Stimulated activated CD8-positive, alpha-beta memory T cell treated with anti-CD3 and anti-CD28 coated beads, Interleukin-15, amount 100 ng/mL, for 1 hour (primary cell): ENCODE data around the gene SLC45A1.
"Not testable (repeated sequence)": the region's sequence is repeated elsewhere in the genome, so short reads cannot be mapped to it uniquely, and the experiment has no call there.

Experiments used
- DNase-seq: peaks from one replicate; pipeline ENCODE4 v3.0.0-alpha.2; 2020; ENCODE audit warnings: low read depth

SLC45A1 gene

DNA sequence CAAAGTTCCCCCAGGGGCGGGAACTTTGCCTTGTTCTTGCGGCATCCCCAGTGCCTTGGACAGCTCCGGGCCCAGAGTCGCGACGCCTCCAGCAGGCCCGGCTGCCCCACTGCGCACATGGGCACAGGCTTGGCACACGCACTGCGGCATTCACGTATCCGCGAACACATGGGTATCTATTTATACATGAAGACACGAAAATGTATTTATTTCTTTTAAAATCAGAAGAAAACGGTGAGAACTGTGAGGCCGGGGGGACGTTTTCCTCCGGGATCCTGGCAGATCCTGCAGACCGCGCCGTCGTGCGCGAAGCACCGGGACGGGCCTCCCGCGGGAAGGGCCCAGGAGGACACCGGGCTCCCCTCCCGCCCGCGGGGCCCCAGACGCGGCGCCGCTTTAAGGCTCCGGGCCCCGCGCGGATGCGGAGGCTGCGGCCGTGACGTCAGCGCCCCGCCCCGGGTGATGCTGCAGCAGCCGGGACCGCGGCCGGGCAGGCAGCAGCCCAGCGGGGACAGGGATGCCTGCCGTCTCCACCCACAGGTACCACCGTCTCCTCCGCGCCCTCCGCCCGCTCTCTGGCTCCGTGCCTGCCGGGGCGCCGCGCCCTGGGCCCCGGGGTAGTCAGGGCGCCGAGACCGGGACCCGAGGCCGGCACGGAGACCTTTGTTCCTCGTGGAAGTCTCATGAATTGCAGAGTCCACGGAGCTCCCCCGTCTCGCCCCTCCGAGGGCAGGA lies at the start of gene SLC45A1:
SLC45A1 (plus strand) TSS at position 468 of the 735 bp plus-strand sequence. CDS start 6,216 bp downstream, outside the sequence.
- peak; percentile 54 for DNase-seq

DNA sequence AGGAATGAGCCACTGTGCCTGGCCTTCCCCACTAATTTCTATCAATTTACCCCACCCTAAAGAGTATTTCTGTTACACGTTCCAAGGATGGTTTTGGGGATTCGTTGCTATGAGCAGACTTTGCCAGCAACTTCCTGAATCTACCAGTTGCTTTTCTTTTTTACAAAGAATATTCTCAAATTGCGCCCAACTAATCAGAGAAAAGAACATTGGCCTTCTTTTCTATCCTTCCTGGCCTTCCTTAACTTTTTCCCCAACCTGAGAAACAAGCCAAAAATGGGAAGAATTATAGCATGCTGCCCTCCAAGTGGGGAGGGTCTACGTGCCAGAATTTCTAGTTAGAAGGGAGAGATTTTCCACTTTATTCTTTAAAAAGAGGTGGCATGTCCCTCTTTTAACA lies 44.9 kb upstream of the SLC45A1 start:
- DNase-seq: no peak

DNA sequence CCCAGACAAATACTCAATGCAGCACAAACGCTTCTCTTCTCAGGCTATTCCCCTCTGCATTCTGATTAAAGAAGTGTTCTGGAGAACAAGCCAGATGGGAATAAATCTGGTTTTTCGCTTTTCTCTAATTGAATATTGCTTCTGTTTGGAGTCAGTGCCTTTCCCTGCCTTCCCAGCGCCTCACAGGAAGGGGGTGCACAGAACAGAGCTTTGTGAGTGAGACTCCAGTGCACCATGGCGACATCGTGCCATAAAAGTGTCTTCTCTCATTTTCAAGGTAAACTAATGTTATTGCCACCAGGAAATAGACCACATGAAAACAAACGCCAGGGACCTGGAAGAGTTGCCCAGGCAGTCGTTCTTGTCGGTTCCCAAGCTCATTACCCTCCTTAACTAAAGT lies 43.6 kb upstream of the SLC45A1 start:
- no peak for DNase-seq

DNA sequence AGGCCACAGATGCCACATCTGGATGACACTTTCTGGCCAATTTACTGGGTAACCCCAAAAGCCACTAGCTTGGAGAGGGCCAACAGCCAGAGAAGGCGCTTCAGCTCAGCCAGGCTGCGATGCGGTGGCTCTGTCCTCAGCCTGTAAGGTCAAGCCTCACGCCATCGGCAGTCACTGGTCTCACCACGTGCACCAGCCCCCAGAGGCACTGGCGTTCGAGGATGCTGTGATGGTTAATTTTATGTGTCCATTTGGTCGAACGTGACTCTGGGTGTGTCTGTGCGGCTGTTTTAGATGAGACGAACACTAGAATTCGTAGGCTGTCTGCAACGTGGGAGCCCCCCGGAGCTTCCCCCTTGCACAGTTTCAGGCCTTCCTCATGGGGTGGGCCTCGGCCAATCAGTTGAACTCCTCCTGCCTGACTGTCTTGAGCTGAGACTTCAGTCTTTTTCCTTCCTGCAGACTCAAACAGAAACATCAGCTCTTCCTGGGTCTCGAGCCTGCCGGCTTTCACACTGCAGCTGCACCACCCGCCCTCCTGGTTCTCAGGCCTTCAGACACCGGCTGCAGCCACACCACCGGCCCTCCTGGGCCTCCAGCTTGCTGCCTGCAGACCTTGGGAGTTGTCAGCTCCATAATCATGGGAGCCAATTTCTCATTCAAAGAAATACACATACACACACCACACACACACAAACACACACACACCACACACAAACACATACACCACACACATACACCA lies 41.6 kb upstream of the SLC45A1 start:
- DNase-seq: no peak

DNA sequence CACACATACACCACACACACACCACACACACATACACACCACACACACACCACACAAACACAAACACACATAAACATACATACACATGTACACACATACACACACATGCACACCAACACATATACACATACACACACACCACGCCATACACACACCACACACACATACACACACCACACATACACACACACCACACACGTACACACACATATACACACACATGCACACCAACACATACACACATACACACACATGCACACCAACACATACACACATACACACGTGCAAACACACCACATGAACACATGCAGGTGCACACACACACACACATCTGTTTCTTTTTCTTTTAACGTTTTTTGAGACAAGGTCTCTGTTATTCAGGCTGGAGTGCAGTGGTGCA lies 41.0 kb upstream of the SLC45A1 start:
- no peak for DNase-seq

DNA sequence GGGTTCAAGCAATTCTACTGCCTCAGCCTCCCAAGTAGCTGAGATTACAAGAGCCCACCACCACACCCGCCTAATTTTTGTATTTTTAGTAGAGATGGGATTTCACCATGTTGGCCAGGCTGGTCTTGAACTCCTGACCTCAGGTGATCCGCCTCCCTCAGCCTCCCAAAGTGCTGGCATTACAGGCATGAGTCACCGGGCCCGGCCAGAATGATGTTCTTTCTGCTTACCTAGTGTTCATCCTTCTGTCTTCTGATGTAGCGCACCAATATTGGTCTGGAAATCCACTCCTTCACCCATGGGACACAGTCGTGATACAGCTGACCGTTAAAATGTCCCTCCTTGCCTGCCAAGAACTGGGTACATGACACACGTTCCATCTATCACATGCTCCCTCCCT lies 39.2 kb upstream of the SLC45A1 start:
- DNase-seq: not testable (repeated sequence)

DNA sequence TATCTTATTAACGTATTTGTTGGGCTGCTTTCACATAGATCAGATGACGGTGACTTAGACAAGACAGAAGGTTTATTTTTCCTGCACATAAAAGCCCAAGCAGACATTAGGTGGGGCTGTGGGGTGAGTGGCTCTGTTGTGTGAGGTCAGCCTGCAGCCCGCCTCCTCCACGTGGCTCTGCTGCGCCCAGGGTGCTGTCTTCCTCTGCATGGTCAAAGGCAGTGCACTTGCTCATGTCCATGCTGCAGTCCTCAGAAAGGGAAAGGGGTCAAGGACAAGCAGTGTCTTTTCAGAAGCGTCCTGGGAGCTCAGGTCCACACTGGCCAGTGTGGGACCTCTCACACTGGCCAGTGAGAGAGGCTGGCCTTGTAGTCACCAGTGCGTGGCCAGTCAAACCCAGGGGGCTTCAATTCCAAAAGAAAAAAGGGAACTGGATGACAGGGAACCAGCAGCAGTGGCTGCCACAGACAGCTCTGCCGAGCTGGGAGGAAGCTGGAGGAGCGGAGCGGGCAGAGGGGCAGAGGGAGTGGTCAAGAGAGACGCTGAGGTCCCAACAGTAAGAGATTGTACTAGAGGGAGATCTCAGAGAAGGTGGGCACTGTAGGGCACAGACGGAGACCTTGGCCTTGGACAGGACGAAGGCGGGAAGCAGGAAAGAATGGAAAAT lies 35.9 kb upstream of the SLC45A1 start:
- DNase-seq: no peak

DNA sequence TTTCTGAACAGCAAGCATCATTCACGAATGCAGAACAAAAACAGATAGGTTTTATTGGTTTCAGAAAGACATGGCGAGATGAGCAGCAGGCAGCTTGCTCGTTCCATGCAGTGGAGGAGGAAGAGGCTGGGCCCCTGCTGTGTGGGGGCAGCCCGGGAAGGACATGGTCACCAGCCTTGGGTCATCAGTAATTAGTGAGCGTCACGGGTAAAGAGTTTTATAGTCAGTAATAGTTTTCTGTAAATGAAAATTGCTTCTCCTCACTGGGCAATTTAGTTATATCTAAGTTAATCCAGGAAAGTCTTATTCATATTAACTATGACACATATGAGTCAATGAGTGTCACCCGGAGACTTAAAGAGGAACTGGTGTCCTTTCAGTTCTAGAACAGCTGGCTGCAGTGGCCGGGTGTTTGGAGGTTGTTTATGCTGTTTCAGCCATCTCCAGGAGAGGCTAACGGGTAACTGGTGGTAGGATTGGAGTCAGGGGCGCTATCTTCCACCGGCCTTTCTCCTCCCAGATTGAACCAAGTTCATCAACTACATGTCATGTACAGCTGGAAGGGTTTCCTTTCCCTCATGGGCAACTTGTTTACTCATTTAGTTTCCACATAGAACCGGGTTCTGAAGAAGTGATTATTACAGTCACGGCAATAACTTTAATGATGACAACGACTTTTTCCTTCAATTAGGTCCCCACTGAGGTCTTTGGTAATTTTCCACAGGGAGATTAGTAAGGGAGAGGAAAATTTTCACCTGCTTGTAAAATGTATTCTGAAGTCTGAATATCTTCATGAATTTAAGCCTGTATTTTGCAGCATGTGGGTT lies 34.6 kb upstream of the SLC45A1 start:
- no peak for DNase-seq

DNA sequence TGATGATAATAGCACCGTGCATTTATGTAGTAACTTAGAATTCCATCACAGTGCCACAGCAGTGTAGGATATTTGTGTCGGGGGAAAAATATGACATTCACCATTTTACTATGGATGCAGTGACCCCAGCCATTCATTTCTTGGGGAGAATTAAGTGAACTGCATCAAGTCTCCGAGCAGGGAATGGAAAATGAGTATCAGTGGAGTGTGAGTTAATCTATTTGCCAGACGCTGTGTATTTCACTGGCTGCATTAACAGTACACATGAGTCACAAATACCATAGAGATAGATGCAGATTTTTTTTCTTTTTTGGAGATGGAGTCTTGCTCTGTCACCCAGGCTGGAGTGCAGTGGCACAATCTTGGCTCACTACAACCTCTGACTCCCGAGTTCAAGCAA lies 33.8 kb upstream of the SLC45A1 start:
- DNase-seq: no peak

DNA sequence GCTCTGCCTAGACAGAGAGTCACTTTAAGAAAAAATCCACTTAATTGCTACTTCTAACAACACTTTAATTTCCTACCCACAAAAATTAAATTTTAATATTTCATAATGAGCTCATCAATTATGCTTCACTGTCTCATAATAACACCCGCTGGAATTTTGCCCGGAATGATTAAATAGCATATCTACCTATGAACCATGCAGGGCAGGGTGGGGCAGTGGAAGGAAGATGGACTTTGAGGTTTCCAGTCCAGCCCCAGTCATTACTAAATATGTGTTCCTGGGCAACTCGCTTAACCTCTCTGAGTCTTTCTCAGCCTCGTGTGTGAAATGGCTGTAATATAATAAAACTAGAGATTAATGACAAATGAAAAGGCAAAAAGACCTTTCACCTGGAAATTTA lies 32.8 kb upstream of the SLC45A1 start:
- no peak for DNase-seq

DNA sequence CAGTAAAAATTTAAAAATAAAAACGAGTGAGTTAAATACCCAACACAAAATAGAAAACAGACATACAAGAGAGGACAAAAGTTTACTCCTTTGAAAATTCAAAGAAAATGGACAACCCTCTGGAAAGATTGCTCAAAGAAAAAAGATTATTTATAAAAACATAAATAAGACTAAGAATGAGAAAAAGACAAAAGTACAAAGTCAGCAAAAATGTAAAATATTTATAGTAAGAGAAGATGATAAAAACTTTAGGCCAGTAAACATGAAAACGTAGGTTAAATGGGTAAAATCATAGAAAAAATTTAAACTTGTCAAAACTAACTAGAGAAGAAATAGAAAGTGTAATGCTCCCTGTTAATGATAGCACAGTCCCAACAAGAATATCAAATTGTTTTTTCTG lies 31.9 kb upstream of the SLC45A1 start:
- DNase-seq: no peak

DNA sequence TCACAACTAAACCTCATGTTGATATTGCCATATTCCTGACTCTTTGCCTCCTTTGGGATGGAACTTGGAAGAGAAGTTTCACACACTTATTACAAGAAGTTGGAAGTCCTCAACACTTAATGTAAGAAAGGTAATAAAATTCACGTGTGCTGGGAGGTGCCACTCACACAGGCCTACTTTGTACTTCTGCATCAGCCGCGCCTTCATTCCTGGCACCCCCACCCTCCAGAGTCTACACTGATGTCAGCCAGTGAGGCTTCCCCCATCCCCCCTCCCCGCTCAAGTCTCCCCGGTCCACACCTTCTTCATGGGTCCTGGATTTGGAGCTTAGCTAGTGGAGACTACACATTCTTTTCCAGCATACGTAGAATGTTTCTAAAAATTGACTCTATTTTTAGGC lies 24.8 kb upstream of the SLC45A1 start:
- DNase-seq: no peak

DNA sequence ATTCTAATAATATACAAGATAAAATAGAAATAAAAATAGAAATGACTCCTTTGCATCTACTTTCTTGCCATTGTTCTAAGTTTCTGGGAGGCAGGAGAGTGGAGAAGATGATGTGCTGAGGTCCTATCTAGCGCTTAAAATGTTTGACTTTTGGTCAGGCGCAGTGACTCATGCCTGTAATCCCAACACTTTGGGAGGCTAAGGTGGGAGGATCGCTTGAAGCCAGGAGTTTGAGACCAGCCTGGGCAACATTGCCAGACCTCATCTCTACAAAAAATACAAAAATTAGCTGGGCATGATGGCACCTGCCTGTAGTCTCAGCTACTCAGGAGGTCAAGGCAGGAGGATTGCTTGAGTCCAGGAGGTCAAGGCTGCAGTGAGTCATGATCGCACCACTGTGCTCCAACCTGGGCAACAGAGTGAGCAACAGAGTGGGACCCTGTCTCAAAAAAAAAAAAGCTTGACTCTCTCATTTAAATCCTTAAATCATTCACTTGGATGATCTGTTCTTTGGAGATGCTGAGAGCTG lies 24.2 kb upstream of the SLC45A1 start:
- DNase-seq: no peak

DNA sequence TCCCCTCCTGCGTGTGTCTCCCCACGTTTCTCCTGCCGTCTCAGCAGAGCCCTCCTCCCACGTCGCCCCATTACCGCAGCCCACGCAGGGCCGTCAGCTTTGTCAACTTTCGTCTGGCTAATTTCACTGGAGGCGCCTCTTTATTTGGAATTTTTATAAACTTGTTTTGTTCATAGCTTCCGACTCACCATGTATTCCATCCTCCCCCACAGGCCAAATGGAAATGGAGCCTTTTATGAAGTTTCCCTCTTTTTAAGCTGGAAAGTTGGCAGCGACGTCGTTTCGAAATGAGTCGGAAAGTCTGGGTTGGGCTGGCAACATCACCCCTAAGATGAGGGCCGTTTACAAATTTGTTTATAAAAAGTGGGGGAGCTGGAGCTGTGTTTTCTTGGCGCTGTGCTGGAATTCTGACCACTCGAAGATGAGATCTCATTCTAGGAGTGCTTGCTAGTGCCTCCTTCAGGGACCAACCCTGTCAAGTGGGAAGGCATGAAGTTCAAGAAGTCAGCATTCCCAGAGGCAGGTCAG lies 23.7 kb upstream of the SLC45A1 start:
- DNase-seq: no peak

DNA sequence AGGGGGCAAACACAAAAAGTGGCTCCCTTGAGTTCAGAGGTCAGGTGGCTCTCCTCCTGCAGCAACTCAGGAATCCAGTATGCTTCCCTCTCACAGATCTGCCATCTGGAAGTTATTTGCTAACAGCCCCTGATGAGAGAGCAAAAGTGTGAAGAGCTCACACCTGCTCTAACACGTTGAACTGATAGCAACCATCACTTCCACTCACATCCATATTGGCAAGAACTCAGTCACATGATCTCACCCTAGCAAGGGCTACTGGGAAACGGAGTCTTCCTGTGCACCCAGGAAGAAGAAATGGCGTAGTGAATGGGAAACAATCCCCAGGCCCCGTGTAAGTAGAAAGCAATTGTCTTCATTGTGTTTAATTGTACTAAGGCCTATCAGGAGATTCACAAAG lies 20.7 kb upstream of the SLC45A1 start:
- no peak for DNase-seq

DNA sequence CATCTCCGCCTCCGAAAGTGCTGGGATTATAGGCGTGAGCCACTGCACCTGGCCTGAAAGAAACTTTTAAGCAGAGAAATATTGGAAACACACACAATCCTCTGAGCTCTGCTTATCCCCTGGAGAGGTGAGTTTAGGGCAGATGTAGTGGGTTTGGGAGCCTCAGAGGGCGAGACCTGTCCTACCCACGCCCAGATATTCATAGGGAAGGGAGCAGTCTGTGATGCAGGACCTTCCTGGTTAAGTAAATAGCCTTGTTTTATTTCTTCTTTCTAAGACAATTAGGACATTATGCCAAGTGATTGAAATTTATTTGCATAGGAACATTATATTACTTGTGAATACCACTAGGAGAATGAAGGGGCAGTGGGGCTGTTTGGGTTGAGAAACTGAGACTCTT lies 18.0 kb upstream of the SLC45A1 start:
- DNase-seq: no peak

DNA sequence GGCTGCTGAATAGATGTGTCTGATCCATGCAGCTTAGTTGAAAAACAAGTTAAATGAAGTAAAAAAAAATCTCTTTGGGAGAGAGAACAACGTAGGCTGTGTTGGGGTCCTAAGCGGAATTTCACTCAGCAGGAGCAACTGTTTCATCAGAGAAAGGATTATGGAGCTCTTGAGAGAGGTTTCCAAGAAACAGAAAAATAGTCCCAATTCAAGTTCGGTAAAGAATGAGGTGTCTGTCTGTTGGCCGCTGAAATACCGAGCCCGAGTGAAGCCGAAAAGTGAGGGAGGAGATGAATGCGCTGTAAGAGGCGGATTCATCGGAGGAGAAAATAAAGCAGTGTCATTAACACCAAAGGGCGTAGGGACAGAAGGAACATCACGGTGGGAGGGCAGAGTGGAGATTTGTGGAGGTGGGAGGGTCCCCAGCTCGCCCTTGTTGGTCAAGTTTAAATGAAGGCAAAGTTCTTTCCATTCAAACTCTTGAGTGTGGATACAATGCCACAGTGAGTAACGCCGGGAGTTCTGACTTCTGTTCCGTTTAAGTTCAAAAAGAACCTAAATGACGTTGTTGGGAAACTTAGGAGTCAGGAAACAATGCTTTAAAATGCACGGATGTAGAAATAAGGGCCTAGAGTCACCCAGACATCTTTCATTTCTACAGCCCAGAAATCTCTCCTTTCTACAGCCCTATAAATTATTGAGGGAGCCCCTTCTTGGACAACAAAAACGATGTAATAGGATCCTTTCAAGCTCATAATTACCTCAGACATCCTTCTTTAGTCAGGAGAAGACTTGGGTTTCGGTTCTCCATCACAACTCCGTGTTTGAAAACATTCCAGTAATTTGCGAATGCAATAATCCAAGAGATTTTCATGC lies 15.6 kb upstream of the SLC45A1 start:
- DNase-seq: no peak

DNA sequence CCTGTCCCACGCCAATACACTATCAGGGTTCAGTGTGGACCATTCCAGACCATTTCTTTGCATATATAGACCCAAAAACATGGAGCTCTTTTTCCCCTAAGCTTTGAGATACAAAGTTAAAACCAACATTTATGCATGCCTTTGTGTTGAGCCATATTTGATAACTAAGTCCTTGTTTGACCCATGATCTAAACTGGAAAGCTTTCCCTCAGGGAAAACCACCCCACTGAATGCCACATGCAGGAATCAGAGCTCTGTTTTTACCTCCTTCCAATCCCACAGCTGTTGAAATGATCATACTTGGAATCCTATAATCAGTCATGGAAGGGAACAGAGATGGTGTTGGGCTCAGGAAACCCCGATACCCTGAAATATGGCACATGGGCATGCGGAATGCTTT lies 14.8 kb upstream of the SLC45A1 start:
- no peak for DNase-seq

DNA sequence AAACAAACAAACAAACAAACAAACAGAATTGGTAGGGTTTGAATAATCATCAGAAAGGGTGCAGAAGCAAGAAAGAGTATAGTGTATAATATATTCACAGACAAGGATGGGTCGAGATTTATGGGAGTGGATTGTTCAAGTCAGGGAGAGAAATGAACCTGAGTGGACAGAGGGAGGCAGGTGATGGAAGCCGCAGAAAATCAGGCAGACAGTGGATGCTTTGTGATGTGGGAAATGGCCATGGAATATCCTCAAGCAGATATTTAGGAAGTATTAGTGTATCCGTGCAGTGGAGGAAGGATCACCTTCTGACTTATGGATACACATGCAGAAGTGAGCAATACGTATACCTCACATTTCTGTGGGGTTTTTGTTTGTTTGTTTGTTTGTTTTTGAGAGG lies 14.0 kb upstream of the SLC45A1 start:
- DNase-seq: no peak

DNA sequence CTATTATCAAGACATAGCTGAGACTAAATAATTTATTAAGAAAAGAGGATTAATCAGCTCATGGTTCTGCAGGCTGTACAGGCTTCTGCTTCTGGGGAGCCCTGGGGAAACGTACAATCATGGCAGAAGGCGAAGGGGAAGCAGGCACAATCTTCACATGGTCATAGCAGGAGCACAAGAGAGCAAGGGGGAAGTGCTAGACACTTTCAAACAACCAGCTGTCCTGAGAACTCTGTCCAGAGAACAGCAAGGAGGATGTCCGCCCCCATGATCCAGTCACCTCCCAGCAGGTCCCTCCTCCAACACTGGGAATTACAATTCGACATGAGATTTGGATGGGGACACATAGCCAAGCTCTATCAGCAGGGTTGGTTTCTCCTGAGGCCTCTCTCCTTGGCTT lies 10.3 kb upstream of the SLC45A1 start:
- DNase-seq: no peak
